BLaER1 treated with 17β-estradiol and CSF1 and Interleukin-3, amounts not matched to agents 10 nM and 100 nM (cell line): ENCODE measurements around the gene PPP4C.

ENCODE experiments used
- H3K27ac ChIP-seq, 11 experiments: shearing (Covaris generic); formaldehyde crosslinking; 2 replicates each; pipeline ENCODE4 v1.8.1; 2022
- H3K27me3 ChIP-seq, 11 experiments: shearing (Covaris generic); formaldehyde crosslinking; 2 replicates each; pipeline ENCODE4 v1.8.1; 2022
- H3K36me3 ChIP-seq, 11 experiments: shearing (Covaris generic); formaldehyde crosslinking; 2 replicates each; pipeline ENCODE4 v1.8.1; 2022
- H3K4me1 ChIP-seq, 10 experiments: shearing (Covaris generic); formaldehyde crosslinking; 2 replicates each; pipeline ENCODE4 v1.8.1; 2022
- H3K4me2 ChIP-seq, 11 experiments: shearing (Covaris generic); formaldehyde crosslinking; 2 replicates each; pipeline ENCODE4 v1.8.1; 2022
- H3K4me3 ChIP-seq, 10 experiments: shearing (Covaris generic); formaldehyde crosslinking; 2 replicates each; pipeline ENCODE4 v1.8.1; 2022
- H3K9ac ChIP-seq, 11 experiments: shearing (Covaris generic); formaldehyde crosslinking; 2 replicates each; pipeline ENCODE4 v1.8.1; 2022
- H3K9me3 ChIP-seq, 11 experiments: shearing (Covaris generic); formaldehyde crosslinking; replicated peaks in 1 of 11; 2 replicates each; pipeline ENCODE4 v1.8.1; 2022
- H4K20me1 ChIP-seq, 11 experiments: shearing (Covaris generic); formaldehyde crosslinking; 2 replicates each; pipeline ENCODE4 v1.8.1; 2022
- Cebpa-rat ChIP-seq, 11 experiments: shearing (Covaris generic); IDR thresholded peaks; 2 replicates each; pipeline ENCODE4 v1.8.1; 2022

The PPP4C gene

DNA sequence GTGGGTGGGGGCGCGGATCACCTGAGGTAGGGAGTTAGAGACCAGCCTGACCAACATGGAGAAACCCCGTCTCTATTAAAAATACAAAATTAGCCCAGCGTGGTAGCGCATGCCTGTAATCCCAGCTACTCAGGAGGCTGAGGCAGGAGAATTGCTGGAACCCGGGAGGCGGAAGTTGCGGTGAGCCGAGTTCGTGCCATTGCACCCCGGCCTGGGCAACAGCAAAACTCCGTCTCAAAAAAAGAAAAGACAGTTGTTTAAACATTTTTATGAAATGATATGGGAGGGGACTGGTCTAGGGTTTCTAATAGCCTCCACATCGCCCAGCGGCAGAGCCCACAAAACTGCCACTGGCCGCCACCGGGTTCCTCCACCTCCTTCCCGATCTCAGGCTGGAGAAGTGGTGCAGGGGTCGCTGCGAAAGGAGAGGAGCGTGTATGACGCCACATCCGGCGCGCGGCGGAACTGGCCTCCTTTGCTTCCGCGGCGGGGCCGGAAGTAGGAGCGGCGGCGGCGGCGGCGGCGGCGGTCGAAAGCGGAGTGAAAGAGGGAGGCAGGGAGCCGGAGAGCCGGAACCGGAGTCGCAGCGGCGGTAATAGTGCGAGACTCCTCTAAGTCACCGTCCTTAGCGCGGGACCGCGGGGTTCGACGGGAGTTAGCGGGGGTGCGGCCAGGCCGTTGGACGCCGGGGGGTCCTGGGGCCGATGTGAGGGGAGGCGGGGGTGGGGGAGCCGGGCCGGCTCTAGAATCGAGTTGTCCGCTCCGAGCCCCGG lies at the start of gene PPP4C:
PPP4C (plus strand) TSS at position 492 of the 773 bp plus-strand sequence. CDS start 384 bp downstream, outside the sequence.
- H3K27ac ChIP-seq: peak within 1 kb of the TSS; percentile 83 to 93 (median 88)
- peak within 1 kb of the TSS; percentile 86 to 98 (median 94) for H3K9ac ChIP-seq
- H3K4me1 ChIP-seq: peaks cover 25 to 79% (median 43%) of the 10 kb centered on the region in 10 experiments
- no peaks in the 10 kb centered on the region for H3K27me3 ChIP-seq
- no peaks in the 10 kb centered on the region for H3K9me3 ChIP-seq
- peaks cover 54 to 71% (median 59%) of the 10 kb centered on the region in 11 experiments for H4K20me1 ChIP-seq
- H3K4me2 ChIP-seq: peak within 1 kb of the TSS; percentile 84 to 98 (median 93)
- H3K36me3 ChIP-seq: peaks cover 65 to 77% (median 72%) of the 10 kb centered on the region in 11 experiments
- H3K4me3 ChIP-seq: peak within 1 kb of the TSS; percentile 83 to 98 (median 94)
- no peak; a peak in 1 of 22 replicates for TF ChIP-seq Cebpa-rat (IDR thresholded peaks at IDR 0.05)

DNA sequence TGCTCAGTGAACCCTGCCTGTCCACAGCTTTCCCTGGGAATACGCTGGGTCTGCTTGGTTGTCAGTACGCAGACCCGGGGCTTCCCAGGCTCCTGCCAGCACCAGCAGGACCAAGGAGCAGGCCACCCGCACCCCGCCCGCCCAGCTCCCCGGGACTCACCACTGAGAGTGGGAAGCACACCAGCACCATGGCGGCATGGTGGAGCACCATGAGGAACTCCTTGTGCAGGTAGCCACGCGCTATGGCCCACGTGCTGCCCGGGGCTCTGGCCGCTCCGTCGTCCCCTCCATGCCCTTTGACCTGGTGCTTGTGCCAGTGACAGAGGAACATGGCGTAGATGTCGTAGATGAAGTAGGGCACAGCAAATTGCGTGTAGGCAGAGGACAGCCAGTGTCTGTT lies 49.3 kb upstream of the PPP4C start:
- Histone ChIP-seq H3K9ac (no peak overlapping the region), H4K20me1 (peaks cover 0 to 54% (median 6%) of the 10 kb centered on the region in 11 experiments; a peak in 10 of 22 replicates), H3K4me1 (peaks cover 3 to 10% (median 6%) of the 10 kb centered on the region in 10 experiments; a peak in 15 of 20 replicates), H3K4me2 (no peak overlapping the region), H3K4me3 (no peak overlapping the region), H3K27ac (no peak overlapping the region), H3K9me3 (no peaks in the 10 kb centered on the region), H3K27me3 (peaks cover 28 to 65% (median 59%) of the 10 kb centered on the region in 11 experiments), H3K36me3 (no peaks in the 10 kb centered on the region)
- no peak for TF ChIP-seq Cebpa-rat (IDR thresholded peaks at IDR 0.05)

DNA sequence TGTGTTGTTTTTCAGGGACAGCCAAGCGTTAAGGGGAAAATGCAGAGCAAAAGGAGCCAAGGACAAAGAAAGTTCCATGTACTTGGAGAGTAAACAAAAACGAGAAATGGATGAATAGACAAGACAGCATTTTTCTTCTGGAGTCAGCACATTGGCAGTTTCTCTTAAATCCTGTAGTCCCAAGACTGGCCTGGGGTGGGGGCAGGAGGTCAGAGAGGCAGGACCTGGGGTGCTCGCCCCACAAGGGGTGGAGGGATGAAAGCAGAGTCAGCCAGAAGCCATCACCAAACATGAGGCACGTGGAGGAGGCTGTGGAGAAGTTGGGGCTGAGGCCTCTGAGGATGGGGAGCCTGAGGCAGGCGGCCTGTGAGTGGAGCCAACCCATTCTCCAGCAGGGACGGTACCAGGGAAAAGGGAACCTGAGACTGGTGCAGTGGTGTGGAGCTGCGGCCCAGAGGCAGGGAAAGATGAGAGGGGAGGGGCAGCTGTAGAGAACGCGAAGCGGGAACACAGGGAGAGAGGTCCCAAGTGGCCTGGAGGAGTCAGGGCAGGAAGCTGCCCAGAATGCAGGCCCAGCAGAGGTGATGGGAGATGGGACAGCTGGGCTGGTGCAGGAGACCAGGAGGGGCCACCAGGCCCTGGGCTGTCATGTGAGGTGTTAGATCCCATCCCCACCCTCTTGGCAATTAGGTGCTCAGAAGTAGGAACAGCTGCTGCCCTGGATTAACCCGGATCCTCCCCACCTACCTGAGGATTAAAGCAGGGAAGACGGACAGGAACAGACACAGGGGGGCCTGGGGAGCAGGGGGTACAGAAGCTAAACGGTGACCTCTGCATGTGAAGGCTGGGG lies 48.0 kb upstream of the PPP4C start:
- H3K4me1 ChIP-seq: peaks cover 6 to 18% (median 16%) of the 10 kb centered on the region in 10 experiments
- peaks cover 35 to 72% (median 66%) of the 10 kb centered on the region in 11 experiments for H3K27me3 ChIP-seq
- TF ChIP-seq Cebpa-rat (IDR thresholded peaks at IDR 0.05): no peak

DNA sequence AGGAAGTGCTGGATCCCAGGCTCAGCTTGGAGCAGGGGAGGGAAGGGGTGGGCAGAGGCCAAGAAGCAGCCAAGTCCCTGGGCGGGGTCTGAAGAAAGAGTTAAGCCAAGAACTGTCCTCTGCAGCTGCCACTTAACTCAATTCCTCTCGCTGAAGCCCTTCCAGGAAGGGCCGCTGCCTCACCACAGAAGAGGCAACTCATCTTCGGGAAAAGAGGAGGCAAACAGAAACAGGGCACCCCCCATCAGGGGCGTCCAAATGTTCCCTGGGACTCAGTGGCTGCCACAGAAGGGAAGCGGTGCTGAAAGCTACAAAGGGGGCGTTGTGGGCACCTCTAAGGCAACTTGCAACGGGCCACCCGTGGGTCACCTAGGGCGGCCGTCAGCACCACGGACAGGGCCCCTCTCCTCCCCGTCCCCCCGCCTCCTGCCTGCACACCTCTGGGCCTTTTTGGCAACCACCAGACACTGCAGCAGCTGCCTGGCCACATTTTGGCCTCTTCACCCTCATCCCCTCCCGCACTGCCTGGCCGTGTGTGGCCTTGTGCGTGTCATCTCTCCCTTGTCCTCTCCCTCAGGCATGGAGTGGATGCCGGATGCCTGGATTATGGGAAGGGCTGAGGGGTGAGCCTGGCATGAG lies 47.2 kb upstream of the PPP4C start:
- H3K4me2 ChIP-seq: no peak overlapping the region
- H3K9me3 ChIP-seq: no peaks in the 10 kb centered on the region
- H3K4me1 ChIP-seq: peaks cover 13 to 26% (median 23%) of the 10 kb centered on the region in 10 experiments
- H3K27ac ChIP-seq: no peak overlapping the region
- TF ChIP-seq Cebpa-rat (IDR thresholded peaks at IDR 0.05): no peak
- no peak overlapping the region for H3K4me3 ChIP-seq
- H3K9ac ChIP-seq: no peak overlapping the region
- H3K27me3 ChIP-seq: peaks cover 35 to 72% (median 66%) of the 10 kb centered on the region in 11 experiments
- no peaks in the 10 kb centered on the region for H3K36me3 ChIP-seq
- peaks cover 0 to 61% (median 6%) of the 10 kb centered on the region in 11 experiments; a peak in 10 of 22 replicates for H4K20me1 ChIP-seq

More for the DNA sequence above, 48.0 kb upstream of the PPP4C start:
- H3K27ac ChIP-seq: no peak overlapping the region
- no peaks in the 10 kb centered on the region for H3K9me3 ChIP-seq
- no peaks in the 10 kb centered on the region for H3K36me3 ChIP-seq
- H3K4me2 ChIP-seq: no peak overlapping the region
- peaks cover 0 to 61% (median 6%) of the 10 kb centered on the region in 11 experiments; a peak in 10 of 22 replicates for H4K20me1 ChIP-seq
- no peak overlapping the region for H3K9ac ChIP-seq
- no peak overlapping the region for H3K4me3 ChIP-seq

DNA sequence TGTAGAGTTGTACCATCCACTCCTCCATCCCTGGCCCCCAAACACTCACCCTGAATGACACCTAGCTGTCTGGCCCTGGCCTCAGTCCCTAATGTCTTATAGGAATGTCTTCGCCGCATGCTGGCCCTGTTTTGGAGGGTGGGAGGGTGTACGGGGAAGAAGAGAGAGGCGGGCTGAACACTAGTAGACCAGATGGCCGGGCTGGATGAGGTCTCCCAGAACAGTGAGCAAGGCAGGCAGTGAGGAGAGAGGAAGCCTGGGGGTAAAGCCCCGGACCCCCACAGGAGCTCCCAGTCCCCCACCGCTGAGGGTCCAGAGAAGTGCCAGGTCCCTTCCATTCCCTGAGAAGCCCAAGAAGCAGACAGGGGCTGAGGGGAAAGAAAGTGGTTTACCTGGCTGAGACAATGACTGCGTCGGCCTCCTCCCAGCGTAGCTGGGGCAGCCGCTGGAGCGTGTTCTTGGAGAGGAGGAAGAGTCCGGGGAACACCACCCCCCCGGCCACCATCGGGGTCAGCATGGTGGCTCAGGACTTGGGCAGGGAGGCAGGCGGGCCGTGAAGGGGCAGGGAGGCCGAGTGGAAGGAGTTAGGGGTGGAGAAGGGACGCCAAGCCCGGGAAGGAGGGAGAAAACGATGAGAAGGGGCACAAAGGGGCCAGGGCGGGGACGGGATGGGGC lies 45.6 kb upstream of the PPP4C start:
- H3K4me3 ChIP-seq: no peak overlapping the region
- H3K36me3 ChIP-seq: no peaks in the 10 kb centered on the region
- H3K4me2 ChIP-seq: no peak overlapping the region
- no peak overlapping the region for H3K27ac ChIP-seq
- H3K9me3 ChIP-seq: no peaks in the 10 kb centered on the region
- H4K20me1 ChIP-seq: peaks cover 0 to 61% (median 6%) of the 10 kb centered on the region in 11 experiments; a peak in 10 of 22 replicates
- peaks cover 35 to 70% (median 66%) of the 10 kb centered on the region in 11 experiments for H3K27me3 ChIP-seq
- no peak overlapping the region for H3K9ac ChIP-seq
- peaks cover 18 to 33% (median 27%) of the 10 kb centered on the region in 10 experiments for H3K4me1 ChIP-seq
- no peak for TF ChIP-seq Cebpa-rat (IDR thresholded peaks at IDR 0.05)

DNA sequence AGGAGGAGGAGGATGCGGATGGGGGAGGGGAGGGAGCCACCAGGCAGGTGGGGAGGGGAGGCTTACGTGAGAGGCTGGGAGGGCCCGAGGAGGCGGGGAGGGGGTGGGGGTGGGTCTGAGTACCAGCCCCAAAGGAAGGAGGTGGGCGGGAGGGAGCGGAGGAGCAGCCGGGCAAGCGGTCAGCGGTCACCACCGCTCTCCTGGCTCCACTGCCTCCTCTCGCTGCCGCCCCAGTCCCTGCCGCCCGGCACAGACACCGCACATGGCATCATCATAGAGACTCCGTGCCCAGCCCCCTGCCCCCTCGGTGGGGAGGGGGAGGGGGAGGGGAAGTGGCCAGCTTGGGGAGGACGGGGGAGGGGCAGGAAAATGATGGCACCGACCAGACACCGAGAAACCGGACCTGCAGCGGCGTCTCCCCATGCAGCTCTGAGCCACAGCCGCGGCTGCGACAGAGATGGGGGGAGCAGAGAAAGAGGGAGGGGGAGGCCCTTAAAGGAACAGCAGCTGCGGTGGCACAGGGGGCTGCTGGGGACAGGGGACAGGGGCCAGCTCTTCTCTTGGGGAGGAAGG lies 44.9 kb upstream of the PPP4C start, which contains the start of gene TLCD3B:
TLCD3B (minus strand) TSS at position 431 of the 573 bp plus-strand sequence. CDS start 744 bp downstream, outside the sequence.
- no peaks in the 10 kb centered on the region for H3K36me3 ChIP-seq
- TF ChIP-seq Cebpa-rat (IDR thresholded peaks at IDR 0.05): no peak
- peaks cover 0 to 53% (median 6%) of the 10 kb centered on the region in 11 experiments; a peak in 10 of 22 replicates for H4K20me1 ChIP-seq
- peaks cover 18 to 35% (median 28%) of the 10 kb centered on the region in 10 experiments for H3K4me1 ChIP-seq
- no peaks in the 10 kb centered on the region for H3K9me3 ChIP-seq
- no peak within 1 kb of the TSS for H3K4me3 ChIP-seq
- no peak within 1 kb of the TSS for H3K9ac ChIP-seq
- H3K27ac ChIP-seq: no peak within 1 kb of the TSS
- H3K4me2 ChIP-seq: peak within 1 kb of the TSS in 10 of 11 experiments; percentile 11 to 89 (median 66); a peak in 15 of 22 replicates
- H3K27me3 ChIP-seq: peaks cover 35 to 63% (median 61%) of the 10 kb centered on the region in 11 experiments

DNA sequence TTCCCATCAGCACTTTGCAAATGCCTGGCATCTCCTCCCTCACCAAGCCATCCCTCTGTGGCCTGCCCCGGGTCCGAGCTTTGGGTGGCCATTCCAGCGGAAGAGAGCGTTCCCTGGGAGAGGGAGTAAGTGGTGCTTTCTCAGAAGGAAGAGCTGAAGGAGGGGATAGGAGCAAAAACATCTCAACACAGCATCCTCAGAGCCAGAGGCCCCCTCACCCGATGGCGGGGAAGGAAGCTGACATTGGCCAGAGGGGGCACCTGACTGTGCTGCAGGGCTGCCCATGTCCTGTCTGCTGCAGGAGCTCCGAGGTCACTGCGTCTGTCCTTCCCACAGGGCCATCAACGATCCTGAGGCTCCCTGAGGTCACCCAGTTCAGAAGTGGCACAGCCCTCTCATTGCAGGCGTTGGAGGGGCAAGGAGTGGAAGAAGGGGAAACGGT lies 44.3 kb upstream of the PPP4C start:
- H3K9ac ChIP-seq: no peak overlapping the region
- H4K20me1 ChIP-seq: peaks cover 0 to 49% (median 6%) of the 10 kb centered on the region in 11 experiments; a peak in 10 of 22 replicates
- no peaks in the 10 kb centered on the region for H3K36me3 ChIP-seq
- no peak for TF ChIP-seq Cebpa-rat (IDR thresholded peaks at IDR 0.05)
- no peak overlapping the region for H3K4me3 ChIP-seq
- peak overlapping the region in 10 of 11 experiments; percentile 11 to 89 (median 66); a peak in 15 of 22 replicates for H3K4me2 ChIP-seq
- H3K4me1 ChIP-seq: peaks cover 18 to 35% (median 28%) of the 10 kb centered on the region in 10 experiments
- H3K27me3 ChIP-seq: peaks cover 35 to 57% (median 56%) of the 10 kb centered on the region in 11 experiments
- H3K27ac ChIP-seq: no peak overlapping the region
- no peaks in the 10 kb centered on the region for H3K9me3 ChIP-seq
